Measurements from ENCODE around the gene PTTG1IP. TPM values are rescaled to one million over a fixed set of nuclear protein-coding genes. Genes with fewer than 3 reads are reported as not detected.

Gene PTTG1IP
- total RNA-seq, 3 donors from 2014 or later (not counting 1 experiment from before 2014, with no cell fraction given): 96.8 to 144 (median 126) TPM

GRCh38 chr21:44855572-44855971 lies 17.9 kb downstream of the PTTG1IP start:
- Histone ChIP-seq H3K36me3 (ENCODE audit: control insufficient read depth, insufficient read depth, low read length) (peaks cover 67% of the 10 kb centered on the region), H3K27me3 (ENCODE audit: control insufficient read depth, insufficient read depth, low read length) (no peaks in the 10 kb centered on the region), H3K9me3 (ENCODE audit: control insufficient read depth, insufficient read depth, low read length) (no peaks in the 10 kb centered on the region), H3K27ac (ENCODE audit: low read length) (peak overlapping the region; percentile 65), H3K4me1 (ENCODE audit: control insufficient read depth, insufficient read depth, low read length) (peaks cover 21% of the 10 kb centered on the region), H3K4me3 (ENCODE audit: low read length) (no peak overlapping the region)
- intact Hi-C loops (cut with micrococcal nuclease): no loop called here
- ATAC-seq (no peak), DNase-seq (no peak)
- Mint-ChIP-seq H3K27me3 (ENCODE audit: low read depth in 2 of 2) (no peaks in the 10 kb centered on the region), H3K4me3 (peak overlapping the region; percentile 80), H3K4me1 (peaks cover 43 to 47% of the 10 kb centered on the region in 2 donors), H3K36me3 (no peaks in the 10 kb centered on the region), H3K9me3 (no peaks in the 10 kb centered on the region), H3K27ac (peak overlapping the region; percentile 88 to 92)
- WGBS (ENCODE audit: insufficient coverage): 96% methylated on average over 14 of the region's 14 CpGs
- no peak for TF ChIP-seq CTCF (IDR thresholded peaks at IDR 0.05)

DNA sequence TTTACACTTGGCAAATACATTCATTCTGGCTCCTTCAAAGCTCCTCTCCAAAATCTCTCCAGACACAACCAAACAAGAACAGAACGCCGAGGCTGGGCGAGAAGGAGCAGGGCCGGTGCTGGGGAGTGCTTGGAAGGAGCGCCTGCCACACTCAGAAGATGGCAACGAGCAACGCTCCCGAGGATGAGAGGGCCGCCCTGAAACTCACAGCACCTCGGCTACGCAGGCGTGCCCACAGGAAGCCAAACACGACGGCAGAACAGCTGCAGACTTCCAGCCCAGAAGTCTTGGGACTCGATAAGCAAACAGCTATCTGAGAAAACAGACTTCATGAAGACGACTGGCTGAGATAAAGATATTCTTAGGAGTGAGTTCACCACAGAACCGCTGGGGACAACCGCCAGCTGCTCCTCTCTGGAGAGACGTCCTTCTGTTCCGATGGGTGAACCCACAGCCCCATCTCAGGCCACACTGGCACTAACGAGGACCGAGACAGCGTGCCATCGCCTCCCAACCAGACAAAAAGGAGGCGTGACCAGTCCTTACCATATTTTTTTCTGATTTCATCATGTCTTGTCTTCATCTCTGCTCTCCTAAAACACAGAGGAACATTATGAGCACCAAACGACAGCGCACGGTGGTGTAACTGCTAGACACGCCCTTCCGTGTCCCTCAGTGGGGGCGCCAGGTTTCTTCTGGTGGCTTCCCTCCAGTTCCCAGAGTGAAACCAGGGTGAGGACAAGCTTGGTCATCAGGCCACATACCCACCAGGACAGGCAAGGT lies 18.6 kb downstream of the PTTG1IP start:
- H3K4me3 Mint-ChIP-seq: peak overlapping the region; percentile 80
- Histone ChIP-seq H3K9me3 (ENCODE audit: control insufficient read depth, insufficient read depth, low read length) (no peaks in the 10 kb centered on the region), H3K4me3 (ENCODE audit: low read length) (no peak overlapping the region), H3K36me3 (ENCODE audit: control insufficient read depth, insufficient read depth, low read length) (peaks cover 74% of the 10 kb centered on the region), H3K27ac (ENCODE audit: low read length) (peak overlapping the region; percentile 65), H3K27me3 (ENCODE audit: control insufficient read depth, insufficient read depth, low read length) (no peaks in the 10 kb centered on the region), H3K4me1 (ENCODE audit: control insufficient read depth, insufficient read depth, low read length) (peaks cover 21% of the 10 kb centered on the region)
- H3K4me1 Mint-ChIP-seq: peaks cover 42 to 43% of the 10 kb centered on the region in 2 donors
- no peaks in the 10 kb centered on the region for H3K36me3 Mint-ChIP-seq
- WGBS (ENCODE audit: insufficient coverage): 68% methylated on average over 31 of the region's 31 CpGs
- H3K9me3 Mint-ChIP-seq: no peaks in the 10 kb centered on the region
- H3K27me3 Mint-ChIP-seq (ENCODE audit: low read depth in 2 of 2): no peaks in the 10 kb centered on the region
- no peak for TF ChIP-seq CTCF (IDR thresholded peaks at IDR 0.05)
- H3K27ac Mint-ChIP-seq: peak overlapping the region; percentile 88 to 92
- ATAC-seq (peak; percentile 21 to 51 (median 47)), DNase-seq (peak in 1 of 2 donors; percentile 51)
- intact Hi-C loops (cut with micrococcal nuclease): no loop called here

DNA sequence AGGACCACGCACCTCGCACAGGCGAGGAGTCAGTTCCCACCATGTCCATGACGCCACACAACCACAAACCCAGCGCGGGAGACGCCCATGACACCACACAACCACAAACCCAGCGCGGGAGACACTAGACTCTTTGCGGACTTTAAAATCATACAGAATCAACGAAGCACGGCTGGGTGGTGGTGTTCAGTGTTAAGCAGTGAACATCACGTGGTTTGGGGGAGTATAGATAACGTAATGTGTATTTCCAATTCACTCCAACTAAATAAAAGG lies 19.2 kb downstream of the PTTG1IP start:
- peak overlapping the region; percentile 80 for H3K4me3 Mint-ChIP-seq
- intact Hi-C loops (cut with micrococcal nuclease): no loop called here
- Histone ChIP-seq H3K27ac (ENCODE audit: low read length) (peak overlapping the region; percentile 65), H3K27me3 (ENCODE audit: control insufficient read depth, insufficient read depth, low read length) (no peaks in the 10 kb centered on the region), H3K9me3 (ENCODE audit: control insufficient read depth, insufficient read depth, low read length) (no peaks in the 10 kb centered on the region), H3K4me3 (ENCODE audit: low read length) (no peak overlapping the region), H3K4me1 (ENCODE audit: control insufficient read depth, insufficient read depth, low read length) (peaks cover 21% of the 10 kb centered on the region), H3K36me3 (ENCODE audit: control insufficient read depth, insufficient read depth, low read length) (peaks cover 75% of the 10 kb centered on the region)
- no peaks in the 10 kb centered on the region for H3K36me3 Mint-ChIP-seq
- WGBS (ENCODE audit: insufficient coverage): 13% methylated on average over 9 of the region's 14 CpGs
- DNase-seq: peak; percentile 37 to 40
- peak overlapping the region; percentile 88 to 92 for H3K27ac Mint-ChIP-seq
- H3K4me1 Mint-ChIP-seq: peaks cover 37 to 43% of the 10 kb centered on the region in 2 donors
- ATAC-seq: peak; percentile 56 to 72 (median 61)
- no peaks in the 10 kb centered on the region for H3K27me3 Mint-ChIP-seq (ENCODE audit: low read depth in 2 of 2)
- H3K9me3 Mint-ChIP-seq: no peaks in the 10 kb centered on the region
- no peak for TF ChIP-seq CTCF (IDR thresholded peaks at IDR 0.05)

Data from natural killer cell (primary cell).